Right renal pelvis (tissue), 4 donors: ENCODE data around the gene RAB40C. TPM values are rescaled to one million over a fixed set of nuclear protein-coding genes. Genes with fewer than 3 reads are reported as not detected.
A peak's percentile ranks its signal among the peaks of the same experiment; 100 is the strongest.

Source experiments
- DNase-seq, 4 donors: peaks; one replicate each; pipeline ENCODE4 v3.0.0-alpha.2; 2013; ENCODE audit warnings: low read depth in 4 of 4, low spot score in 3 of 4, missing footprints in 1 of 4
- polyA plus RNA-seq, 4 donors: library from polyadenylated mRNA; unstranded; fragments of 120-200 nt; gene quantifications; one replicate each; pipeline ENCODE4 v1.2.1, GENCODE V29; 2013; ENCODE audit not compliant: insufficient read length in 4 of 4

Gene RAB40C
- polyA plus RNA-seq, 4 donors, result 17.1 to 28.6 (median 19.9) TPM

- no peak for DNase-seq
These were observed 38.6 kb downstream of the RAB40C start for GRCh38 chr16:628321-629061.

- DNase-seq, result no peak
These were observed 39.4 kb downstream of the RAB40C start for GRCh38 chr16:629185-629832.

GRCh38 chr16:629833-630248 is 40.0 kb downstream of the RAB40C start:
- no peak for DNase-seq

GRCh38 chr16:630249-630814 is 40.5 kb downstream of the RAB40C start:
- DNase-seq, result no peak

- DNase-seq, result peak in 1 of 4 donors; percentile 30
These were observed 41.0 kb downstream of the RAB40C start, which contains the start of gene WFIKKN1 for GRCh38 chr16:630815-631405. Gene WFIKKN1, plus strand, starts transcription at chr16:630985. Its CDS starts 269 bp downstream, at chr16:631254.

GRCh38 chr16:631808-632358 is 42.0 kb downstream of the RAB40C start:
- no peak for DNase-seq

- DNase-seq, result no peak
These were observed 42.8 kb downstream of the RAB40C start for GRCh38 chr16:632486-633335.

GRCh38 chr16:633336-634050 is 43.6 kb downstream of the RAB40C start:
- DNase-seq, result no peak

- no peak for DNase-seq
These were observed 44.3 kb downstream of the RAB40C start for GRCh38 chr16:634051-634670.

GRCh38 chr16:634996-635395 is 45.1 kb downstream of the RAB40C start:
- DNase-seq, result no peak

GRCh38 chr16:635573-636205 is 45.8 kb downstream of the RAB40C start:
- DNase-seq, result no peak

GRCh38 chr16:636206-637080 is 46.6 kb downstream of the RAB40C start, which contains the start of gene METTL26:
Gene METTL26, minus strand, starts transcription at chr16:636305. Its CDS starts 15 bp downstream, at chr16:636290.
- peak; percentile 86 to 90 (median 88) for DNase-seq

- peak in 3 of 4 donors; percentile 77 to 80 (median 78) for DNase-seq
These were observed 47.5 kb downstream of the RAB40C start for GRCh38 chr16:637081-638018.

- no peak for DNase-seq
These were observed 48.2 kb downstream of the RAB40C start for GRCh38 chr16:638034-638543.

GRCh38 chr16:638836-639235 is 49.0 kb downstream of the RAB40C start:
- no peak for DNase-seq

- DNase-seq, result no peak
These were observed 50.7 kb downstream of the RAB40C start for GRCh38 chr16:640614-641013.
